Activated gamma-delta T cell treated with anti-CD3 and anti-CD28 coated beads, Interleukin-2, amount 50 U/mL, for 16 hours (primary cell): Measurements from ENCODE around the gene SNX10.

Source experiments
- DNase-seq: peaks from one replicate; pipeline ENCODE4 v3.0.0-alpha.2; 2020; ENCODE audit warnings: low read depth

SNX10 gene

GRCh38 chr7:26337232-26337865 is 45.7 kb downstream of the SNX10 start:
- DNase-seq, result no peak

- DNase-seq, result no peak
Measured at GRCh38 chr7:26340476-26341018, 48.9 kb downstream of the SNX10 start.

GRCh38 chr7:26343320-26343832 is 51.7 kb downstream of the SNX10 start:
- DNase-seq, result no peak

GRCh38 chr7:26343837-26344236 is 52.2 kb downstream of the SNX10 start:
- DNase-seq, result no peak

- no peak for DNase-seq
Measured at GRCh38 chr7:26345202-26345601, 53.5 kb downstream of the SNX10 start.

- DNase-seq, result no peak
Measured at GRCh38 chr7:26345837-26346236, 54.2 kb downstream of the SNX10 start.

GRCh38 chr7:26346611-26347203 is 55.0 kb downstream of the SNX10 start:
- no peak for DNase-seq

GRCh38 chr7:26348234-26348851 is 56.7 kb downstream of the SNX10 start:
- no peak for DNase-seq

GRCh38 chr7:26349005-26349915 is 57.6 kb downstream of the SNX10 start:
- no peak for DNase-seq

- DNase-seq, result no peak
Measured at GRCh38 chr7:26351171-26351570, 59.5 kb downstream of the SNX10 start.

GRCh38 chr7:26356229-26356628 is 64.6 kb downstream of the SNX10 start:
- DNase-seq, result no peak

GRCh38 chr7:26356929-26357798 is 65.5 kb downstream of the SNX10 start:
- no peak for DNase-seq

- DNase-seq, result no peak
Measured at GRCh38 chr7:26357799-26358151, 66.1 kb downstream of the SNX10 start.

- no peak for DNase-seq
Measured at GRCh38 chr7:26360650-26361049, 69.0 kb downstream of the SNX10 start.

GRCh38 chr7:26361637-26362036 is 70.0 kb downstream of the SNX10 start:
- DNase-seq, result no peak

GRCh38 chr7:26363465-26363864 is 71.8 kb downstream of the SNX10 start:
- DNase-seq, result no peak

GRCh38 chr7:26365077-26365900 is 73.6 kb downstream of the SNX10 start:
- peak; percentile 17 for DNase-seq

GRCh38 chr7:26365901-26366275 is 74.2 kb downstream of the SNX10 start:
- DNase-seq, result no peak

GRCh38 chr7:26367219-26367711 is 75.6 kb downstream of the SNX10 start:
- DNase-seq, result no peak

GRCh38 chr7:26368542-26368941 is 76.9 kb downstream of the SNX10 start:
- DNase-seq, result no peak
